Medulla oblongata (tissue), 1 donor: ENCODE measurements around the gene PALM3.
"Not testable (repeated sequence)": the region's sequence is repeated elsewhere in the genome, so short reads cannot be mapped to it uniquely, and the experiment has no call there.

Source experiments
- DNase-seq: peaks from one replicate; pipeline ENCODE4 v3.0.0-alpha.2; 2015; ENCODE audit errors: extremely low spot score

The PALM3 gene

DNA sequence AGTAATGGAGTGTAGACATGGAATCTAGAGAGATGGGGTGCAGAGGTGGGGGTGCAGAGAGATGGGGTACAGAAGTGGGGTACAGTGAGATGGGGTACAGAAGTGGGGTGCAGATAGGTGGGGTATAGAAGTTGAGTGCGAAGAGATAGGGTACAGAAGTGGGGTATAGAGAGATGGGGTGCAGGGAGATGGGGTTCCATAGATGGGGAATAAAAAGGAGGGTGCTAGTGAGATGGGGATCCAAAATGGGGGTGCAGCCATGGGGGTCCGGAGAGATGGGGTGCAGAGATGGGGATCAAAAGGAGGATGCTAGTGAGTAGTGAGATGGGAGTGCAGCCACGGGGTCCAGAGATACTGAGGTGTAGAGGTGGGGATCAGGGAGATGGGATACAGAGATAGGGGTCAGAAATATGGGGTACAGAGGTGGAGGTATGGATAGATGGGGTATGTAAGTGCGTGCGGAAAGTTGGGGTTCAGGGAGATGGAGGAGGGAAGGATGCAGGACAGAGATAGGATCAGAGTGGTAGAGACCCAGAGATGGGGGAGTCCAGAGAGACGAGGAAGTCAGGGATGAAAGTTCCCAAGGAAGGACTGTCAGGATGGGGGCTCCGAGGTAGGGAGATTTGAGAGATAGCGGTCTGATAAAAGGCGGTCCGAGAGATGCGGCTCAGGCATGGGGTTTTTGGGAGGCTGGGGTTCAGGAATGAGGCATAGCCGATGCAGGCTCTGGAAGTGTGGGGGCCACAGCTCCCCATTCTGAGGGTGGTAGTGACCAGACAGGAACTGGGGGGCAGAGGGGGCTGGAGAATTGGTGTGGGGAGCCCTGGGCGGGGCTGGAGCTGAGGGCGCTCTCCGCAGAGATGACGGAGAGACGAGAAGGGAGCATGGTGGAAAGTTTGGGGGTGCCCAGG lies 3.4 kb downstream of the PALM3 start:
- no peak for DNase-seq

DNA sequence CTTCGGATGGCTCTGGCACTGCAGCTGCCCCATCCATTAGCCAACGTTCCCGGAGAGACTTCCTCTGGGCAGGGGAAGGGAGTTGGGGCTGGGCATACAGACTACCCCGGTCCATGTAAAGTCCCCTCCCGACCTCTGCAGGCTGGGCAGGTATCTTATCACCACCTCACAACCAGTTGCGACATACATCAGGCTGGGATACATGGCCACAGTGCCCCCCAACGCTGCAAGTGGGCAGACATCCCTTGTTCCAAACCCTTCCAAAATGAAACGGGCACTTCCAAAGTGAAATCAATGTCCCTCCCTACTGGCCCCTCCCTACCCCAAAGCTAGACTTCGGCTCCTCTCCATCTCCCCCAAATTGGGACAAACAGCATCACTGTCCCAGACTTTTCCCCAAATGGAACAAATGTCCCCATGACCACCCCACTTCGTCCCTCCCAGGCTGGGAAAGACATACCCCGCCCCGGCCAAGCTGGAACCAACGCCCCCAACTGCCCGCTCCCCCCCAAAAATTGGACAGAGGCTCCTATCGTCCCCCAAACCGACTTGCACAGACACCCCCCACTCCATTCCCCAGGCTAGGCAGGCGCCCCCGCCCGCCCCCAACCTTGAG lies 5.0 kb downstream of the PALM3 start:
- DNase-seq: no peak

DNA sequence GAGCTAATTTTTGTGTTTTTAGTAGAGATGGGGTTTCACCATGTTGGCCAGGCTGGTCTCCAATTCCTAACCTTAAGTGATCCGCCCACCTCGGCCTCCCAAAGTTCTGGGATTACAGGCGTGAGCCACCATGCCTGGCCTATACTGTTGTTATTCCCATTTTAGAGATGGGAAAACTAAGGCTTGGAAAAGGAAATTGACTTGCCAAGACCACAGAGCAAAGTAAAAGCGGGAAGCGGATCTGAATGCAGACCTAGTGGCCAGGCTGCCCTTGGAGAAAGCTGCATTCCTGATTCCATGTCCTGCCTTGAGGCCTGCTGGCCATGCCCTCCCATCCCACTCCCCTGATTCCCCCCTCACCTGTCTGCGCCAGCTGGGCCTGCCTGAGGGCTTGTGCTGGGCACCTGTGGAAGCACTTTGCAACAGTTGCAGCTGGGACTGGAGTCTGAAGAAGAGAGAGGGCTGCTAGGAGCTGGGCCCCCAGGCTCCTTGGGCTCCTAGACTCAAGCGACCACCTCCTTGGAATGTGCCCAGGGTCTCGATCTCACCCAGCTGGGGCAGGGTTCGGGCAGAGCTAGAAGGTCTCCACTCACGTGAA lies 5.7 kb downstream of the PALM3 start:
- no peak for DNase-seq

DNA sequence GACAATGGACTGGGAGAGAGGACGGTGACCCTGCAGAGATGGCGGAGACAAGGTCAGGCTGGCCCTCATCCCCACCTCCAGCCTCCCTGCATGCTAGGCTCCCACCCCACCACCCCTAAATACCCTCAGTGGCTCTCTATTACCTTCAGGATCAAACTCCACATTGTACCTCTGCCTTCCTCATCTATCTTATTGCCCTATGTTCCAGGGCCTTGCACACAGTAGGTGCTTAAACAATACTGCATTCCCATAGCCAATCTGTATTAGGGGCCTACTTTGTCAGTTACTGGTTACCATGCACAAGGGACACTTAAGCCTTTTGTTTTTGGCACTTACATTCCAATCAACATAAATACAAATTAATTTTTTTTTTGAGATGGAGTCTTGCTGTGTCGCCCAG lies 6.5 kb downstream of the PALM3 start:
- no peak for DNase-seq

DNA sequence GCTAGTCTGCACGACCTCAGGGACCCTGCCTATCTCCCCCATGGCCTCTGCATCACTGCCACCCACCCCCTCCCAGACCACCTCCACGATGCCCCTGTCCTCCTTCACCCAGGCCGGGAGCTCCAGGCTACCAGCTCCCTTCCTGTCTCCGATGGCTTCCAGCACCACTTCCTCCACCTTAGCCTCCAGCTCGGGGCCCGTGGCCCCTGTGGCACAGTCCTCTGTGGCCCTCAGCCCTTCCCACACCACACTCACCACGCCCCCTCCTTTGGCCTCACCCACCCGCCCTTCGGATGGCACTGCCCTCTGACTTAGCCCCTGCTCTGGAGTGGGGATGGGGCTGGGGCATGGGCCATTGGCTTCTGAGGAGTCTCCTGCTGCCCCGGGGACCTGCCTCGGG lies 7.2 kb downstream of the PALM3 start:
- no peak for DNase-seq

DNA sequence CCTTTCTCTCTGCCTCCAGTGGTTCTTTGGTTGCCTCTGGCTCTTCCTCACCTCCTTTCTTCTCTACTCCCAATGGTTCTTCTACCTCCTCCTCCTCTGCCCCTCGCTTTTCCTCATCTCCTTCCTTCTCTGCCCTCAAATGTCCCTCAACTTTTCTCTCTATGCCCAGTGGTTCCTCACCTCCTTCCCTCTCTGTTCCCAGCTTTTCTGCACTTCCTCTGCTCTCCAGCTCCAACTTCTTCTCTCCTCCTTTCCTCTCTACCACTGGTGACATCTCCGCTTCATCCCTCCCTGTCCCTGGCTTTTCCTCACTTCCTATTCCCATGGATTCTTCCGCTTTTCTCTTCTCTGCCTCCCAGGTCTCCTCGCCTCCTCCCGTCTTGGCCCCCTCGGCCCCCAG lies 7.8 kb downstream of the PALM3 start:
- DNase-seq: no peak

DNA sequence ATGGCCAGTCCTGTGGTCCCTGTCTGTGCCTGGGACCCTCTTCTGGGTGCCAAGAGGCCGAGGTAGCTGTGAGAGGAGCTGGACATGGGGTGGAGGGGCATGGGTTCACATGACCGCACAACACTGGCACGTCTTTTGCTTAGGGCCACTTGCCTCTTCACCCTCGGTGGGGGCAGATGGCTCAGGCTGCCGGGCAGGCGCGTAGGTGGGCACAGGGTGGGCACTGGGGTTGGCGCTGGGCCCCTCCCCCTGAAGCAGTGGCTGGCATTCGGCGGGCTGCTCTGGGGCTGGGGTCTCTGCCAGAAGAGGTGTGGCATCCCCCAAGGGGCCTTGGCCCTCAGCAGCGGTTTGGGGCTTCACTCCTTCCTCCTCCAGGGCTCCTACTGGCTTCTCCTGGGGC lies 8.4 kb downstream of the PALM3 start:
- DNase-seq: no peak

DNA sequence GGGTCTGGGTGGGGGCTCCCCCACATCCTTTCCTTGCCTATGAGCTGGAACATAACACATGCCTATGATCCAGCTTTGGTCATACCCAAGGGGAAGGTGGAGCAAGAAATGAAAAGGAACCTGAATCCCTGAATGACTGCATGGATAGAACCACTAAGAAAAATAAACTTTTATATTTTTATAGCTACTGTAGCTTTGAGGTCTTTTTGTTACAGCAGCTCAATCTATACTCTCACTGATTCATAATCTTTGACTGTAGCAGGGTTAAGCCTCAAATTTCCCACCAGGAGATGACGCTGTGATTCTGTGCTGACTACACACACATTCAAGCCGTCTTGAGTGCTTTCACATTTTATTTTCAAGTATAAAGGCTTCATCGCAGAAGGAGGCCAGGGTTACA lies 8.8 kb downstream of the PALM3 start:
- DNase-seq: no peak

DNA sequence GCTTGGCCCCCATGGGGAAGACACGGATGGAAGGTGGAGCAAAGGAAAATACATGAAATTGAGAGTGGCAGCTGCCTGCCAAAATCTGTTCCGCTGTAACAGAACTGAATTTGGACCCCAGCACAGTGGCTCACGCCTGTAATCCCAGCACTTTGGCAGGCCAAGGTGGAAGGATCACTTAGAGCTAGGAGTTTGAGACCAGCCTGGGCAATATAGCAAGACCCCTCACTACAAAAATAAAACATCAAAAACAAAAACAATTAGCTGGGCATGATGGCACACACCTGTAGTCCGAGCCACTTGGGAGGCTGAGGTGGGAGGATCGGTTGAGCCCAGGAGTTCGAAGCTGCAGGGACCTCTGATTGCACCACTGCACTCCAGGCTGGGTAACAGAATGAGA lies 9.4 kb downstream of the PALM3 start:
- no peak for DNase-seq

DNA sequence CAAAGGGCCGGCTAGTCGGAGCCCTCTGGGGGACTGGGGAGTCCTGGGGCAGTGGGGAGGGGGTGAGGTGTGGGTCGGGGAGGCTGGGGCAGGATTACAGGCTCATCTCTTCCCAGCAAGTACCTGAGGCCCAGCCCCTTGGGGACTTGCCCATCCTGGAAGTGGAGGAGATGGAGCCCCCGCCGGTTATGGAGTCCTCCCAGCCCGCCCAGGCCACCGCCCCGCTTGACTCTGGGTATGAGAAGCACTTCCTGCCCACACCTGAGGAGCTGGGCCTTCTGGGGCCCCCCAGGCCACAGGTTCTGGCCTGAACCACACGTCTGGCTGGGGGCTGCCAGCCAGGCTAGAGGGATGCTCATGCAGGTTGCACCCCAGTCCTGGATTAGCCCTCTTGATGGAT lies 9.9 kb downstream of the PALM3 start:
- no peak for DNase-seq

DNA sequence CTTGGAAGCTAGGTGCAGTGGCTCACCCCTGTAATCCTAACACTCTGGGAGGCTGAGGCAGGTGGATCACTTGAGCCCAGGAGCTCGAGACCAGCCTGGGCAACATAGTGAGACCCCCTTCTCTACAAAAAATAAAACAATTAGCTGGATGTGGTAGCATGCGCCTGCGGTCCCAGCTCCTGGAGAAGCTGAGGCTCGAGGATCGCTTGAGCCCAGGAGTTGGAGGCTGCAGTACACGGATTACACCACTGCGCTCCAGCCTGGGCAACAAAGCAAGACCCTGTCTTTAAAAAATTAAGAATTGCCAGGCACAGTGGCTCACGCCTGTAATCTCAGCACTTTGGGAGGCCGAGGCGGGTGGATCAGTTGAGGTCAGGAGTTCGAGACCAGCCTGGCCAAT lies 10.9 kb downstream of the PALM3 start:
- DNase-seq: not testable (repeated sequence)

DNA sequence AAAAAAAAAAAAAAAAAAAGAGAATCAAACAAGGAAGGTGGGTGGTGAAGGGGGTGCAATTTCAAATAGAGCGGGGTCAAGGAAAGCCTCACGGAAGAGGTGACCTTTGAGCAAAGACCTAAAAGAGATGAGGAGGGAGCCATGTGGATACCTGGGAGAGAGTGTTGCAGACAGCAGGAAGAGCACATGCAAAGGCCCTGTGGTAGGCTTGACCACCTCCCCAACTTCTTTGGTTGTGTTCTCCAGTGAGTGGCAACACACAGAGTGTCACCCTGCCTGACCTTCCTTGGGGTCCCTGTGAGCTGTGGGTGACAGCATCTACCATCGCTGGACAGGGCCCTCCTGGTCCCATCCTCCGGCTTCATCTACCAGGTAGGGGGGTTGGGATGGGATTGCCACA lies 11.4 kb downstream of the PALM3 start:
- no peak for DNase-seq

DNA sequence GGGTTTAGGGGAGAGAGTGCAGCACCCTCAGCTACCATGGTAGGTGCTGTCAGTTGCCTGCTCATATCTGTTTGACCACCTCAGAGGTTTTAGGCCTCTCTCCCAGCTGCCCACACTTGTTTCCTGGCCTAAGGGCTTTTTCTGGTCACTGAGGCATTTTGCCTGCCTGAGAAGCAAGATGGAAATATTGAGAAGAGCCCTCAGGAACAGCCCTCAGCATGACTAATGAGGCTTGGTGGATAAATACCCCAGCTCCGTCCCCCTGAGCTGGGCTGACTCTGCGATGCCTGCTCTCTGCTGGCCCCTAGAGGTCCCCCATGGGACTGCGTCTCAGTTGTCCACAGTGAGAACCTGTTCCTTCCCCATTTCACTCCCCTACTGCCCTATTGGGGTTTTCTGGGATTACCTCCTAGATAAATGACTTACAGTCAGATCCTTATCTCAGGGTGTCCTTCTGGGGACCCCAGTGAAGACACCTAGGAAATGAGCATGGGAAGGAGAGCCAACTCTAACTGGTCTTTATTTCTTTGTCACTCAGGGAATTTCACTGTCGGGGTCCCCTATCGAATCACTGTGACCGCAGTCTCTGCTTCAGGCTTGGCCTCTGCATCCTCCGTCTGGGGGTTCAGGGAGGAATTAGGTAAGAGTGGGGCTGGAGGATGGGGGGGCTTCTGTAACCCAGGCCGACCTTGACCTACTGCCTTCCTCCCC lies 13.3 kb downstream of the PALM3 start:
- no peak for DNase-seq

DNA sequence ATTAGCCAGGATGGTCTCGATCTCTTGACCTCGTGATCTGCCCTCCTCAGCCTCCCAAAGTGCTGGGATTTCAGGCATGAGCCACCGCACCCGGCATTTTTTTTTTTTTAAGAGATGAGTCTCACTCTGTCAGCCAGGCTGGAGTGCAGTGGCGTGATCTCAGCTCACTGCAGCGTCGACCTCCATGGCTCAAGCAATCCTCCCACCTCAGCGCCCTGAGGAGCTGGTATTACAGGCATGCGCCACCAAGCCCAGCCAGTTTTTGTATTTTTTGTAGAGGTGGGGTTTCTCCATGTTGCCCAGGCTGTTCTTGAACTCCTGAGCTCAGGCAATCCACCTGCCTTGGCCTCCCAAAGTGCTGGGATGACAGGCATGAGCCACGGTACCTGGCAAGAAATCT lies 14.0 kb downstream of the PALM3 start:
- DNase-seq: not testable (repeated sequence)

DNA sequence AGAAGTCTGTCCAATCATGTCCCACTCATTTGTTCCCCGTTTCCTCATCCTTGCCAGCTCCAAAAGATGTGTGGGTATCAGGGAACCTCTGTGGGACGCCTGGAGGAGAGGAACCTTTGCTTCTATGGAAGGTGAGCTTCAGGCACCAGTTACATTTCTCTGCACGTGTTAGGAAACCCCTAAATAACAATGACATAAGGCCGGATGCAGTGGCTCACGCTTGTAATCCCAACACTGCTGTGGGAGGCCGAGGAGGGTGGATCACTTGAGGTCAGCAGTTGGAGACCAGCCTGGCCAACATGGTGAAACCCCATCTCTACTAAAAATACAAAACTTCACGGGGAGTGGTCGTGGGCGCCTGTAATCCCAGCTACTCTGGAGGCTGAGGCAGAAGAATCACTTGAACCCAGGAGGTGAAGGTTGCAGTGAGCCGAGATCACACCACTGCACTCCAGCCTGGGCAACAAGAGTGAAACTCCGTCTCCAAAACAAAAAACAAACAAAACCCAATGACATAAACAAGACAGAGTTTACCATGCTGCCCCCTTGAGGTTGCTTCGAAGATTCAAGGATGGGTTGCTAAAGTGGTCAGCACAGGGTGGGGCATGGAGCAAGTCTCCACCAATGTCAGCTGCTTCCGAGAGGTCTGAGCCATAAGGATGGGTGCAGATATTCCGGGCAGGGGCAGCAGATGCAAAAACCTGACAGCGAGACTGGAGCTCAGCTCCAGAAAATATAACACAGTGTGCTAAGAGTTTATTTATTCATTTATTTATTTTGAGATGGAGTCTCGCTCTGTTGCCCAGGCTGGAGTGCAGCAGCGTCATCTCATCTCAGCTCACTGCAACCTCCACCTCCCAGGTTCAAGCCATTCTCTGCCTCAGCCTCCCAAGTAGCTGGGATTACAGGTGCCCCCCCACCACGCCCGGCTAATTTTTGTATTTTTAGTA lies 18.9 kb downstream of the PALM3 start:
- DNase-seq: peak; percentile 70

DNA sequence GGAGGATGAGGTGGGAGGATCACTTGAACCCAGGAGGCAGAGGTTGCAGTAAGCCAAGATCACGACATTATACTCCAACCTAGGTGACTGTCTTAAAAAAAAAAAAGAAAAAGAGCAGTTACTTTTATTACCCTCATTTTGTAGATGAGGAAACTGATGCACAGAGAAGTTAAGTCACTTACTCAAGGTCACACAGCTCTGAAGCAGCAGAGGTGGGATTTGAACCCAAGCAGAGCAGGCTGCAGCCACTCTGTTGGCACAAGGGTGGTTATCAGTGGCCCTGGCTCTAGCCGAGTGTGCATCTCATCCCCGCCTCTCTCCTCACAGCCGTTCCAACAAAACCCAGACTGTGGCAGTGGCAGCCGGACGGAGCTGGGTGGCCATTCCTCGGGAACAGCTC lies 22.7 kb downstream of the PALM3 start:
- DNase-seq: no peak

DNA sequence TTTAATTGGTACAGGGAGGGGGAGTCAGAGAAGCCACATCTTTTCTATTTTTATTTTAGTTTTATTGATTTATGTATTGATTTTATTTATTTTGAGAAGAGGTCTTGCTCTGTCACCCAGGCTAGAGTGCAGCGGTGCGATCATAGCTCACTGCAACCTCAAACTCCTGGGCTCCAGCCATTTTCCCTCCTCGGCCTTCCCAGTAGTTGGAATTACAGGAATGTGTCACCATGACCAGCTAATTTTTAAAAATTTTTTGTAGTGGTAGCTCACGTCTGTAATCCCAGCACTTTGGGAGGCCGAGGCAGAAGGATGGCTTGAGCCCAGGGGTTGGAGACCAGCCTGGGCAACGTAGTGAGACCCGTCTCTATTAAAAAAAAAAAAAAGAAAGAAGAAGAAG lies 26.2 kb downstream of the PALM3 start:
- DNase-seq: no peak

DNA sequence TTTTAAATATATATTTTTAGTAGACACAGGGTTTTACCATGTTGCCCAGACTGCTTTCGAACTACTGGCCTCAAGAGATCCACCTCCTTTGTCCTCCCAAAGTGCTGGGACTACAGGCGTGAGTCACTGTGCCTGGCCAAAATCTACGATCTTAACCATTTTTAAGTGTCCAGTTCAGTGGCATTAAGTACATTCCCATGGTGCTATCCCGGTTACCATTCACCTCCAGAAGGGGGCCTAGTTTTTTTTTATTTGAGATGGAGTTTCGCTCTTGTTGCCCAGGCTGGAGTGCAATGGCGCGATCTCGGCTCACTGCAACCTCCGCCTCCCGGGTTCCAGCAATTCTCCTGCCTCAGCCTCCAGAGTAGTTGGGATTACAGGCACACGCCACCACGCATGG lies 26.7 kb downstream of the PALM3 start:
- DNase-seq: not testable (repeated sequence)

DNA sequence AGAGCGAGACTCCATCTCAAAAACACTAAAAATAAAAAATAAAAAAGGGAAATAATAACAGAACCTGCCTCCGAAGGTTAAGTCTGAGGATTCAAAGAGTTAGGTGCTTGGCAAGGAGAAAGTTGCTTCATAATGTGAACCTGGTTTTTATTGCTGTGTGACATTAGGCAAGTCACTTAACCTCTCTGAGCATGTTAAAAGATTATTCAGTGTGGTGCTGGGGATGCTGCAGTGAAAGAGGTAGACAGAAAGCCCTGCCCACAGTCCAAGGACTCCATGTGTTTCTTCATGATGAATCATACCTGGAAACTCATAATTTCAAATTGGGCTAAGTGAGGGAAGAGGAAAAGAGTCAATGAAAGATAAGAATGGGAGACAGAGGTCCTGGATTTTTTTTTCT lies 27.9 kb downstream of the PALM3 start:
- no peak for DNase-seq

DNA sequence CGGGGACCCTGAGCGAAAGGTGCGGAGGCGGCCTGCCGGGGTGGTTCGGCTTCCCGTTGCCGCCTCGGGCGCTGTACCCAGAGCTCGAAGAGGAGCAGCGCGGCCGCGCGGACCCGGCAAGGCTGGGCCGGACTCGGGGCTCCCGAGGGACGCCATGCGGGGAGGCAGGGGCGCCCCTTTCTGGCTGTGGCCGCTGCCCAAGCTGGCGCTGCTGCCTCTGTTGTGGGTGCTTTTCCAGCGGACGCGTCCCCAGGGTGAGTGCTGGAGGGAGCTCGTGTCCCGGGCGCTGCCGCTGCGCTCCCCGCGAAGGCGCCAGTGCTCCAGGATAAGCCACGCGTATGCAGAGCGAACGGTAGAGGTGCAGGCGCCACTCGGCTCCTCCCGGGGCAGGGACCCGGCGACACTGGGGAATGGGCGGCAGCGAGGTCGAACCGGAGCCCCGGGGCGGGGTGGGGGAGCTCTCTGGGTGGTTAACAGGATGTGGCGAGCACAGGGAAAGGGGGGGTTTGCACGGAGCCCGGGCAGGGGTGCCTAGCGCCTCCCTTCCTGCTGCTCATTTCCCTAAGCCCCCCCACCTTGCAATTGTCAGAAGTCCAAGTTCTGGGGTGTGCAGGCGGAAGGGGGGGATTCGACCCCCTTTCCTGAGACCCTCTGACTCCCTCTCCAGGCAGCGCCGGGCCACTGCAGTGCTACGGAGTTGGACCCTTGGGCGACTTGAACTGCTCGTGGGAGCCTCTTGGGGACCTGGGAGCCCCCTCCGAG lies 30.0 kb downstream of the PALM3 start, which contains the start of gene IL27RA:
Gene IL27RA (plus strand): TSS at position 44 of the 762 bp plus-strand sequence. CDS start 111 bp downstream, at position 155.
- peak; percentile 37 for DNase-seq
